HG03378 (cell line): ENCODE measurements around the gene SLC44A3.

ENCODE experiments used
- ATAC-seq: cut with Tn5 transposase; IDR thresholded peaks from one replicate; pipeline ENCODE4 v1.9.1; 2021; ENCODE audit warnings: mild to moderate bottlenecking, moderate library complexity; ENCODE audit not compliant: unreplicated experiment

The SLC44A3 gene

GRCh38 chr1:94903280-94904009 lies 83.3 kb downstream of the SLC44A3 start:
- no peak for ATAC-seq

GRCh38 chr1:94905207-94905606 lies 85.0 kb downstream of the SLC44A3 start:
- ATAC-seq = no peak

- ATAC-seq = no peak
Measured at GRCh38 chr1:94906382-94906781, 86.2 kb downstream of the SLC44A3 start.

- ATAC-seq = no peak
Measured at GRCh38 chr1:94907136-94907535, 87.0 kb downstream of the SLC44A3 start.

GRCh38 chr1:94908190-94908589 lies 88.0 kb downstream of the SLC44A3 start:
- no peak for ATAC-seq

- ATAC-seq = no peak
Measured at GRCh38 chr1:94908965-94909364, 88.8 kb downstream of the SLC44A3 start.

GRCh38 chr1:94909486-94909885 lies 89.3 kb downstream of the SLC44A3 start:
- no peak for ATAC-seq

- ATAC-seq = no peak
Measured at GRCh38 chr1:94912263-94913184, 92.4 kb downstream of the SLC44A3 start.

GRCh38 chr1:94917251-94917650 lies 97.1 kb downstream of the SLC44A3 start:
- ATAC-seq = no peak

GRCh38 chr1:94919241-94920030 lies 99.3 kb downstream of the SLC44A3 start:
- no peak for ATAC-seq

- no peak for ATAC-seq
Measured at GRCh38 chr1:94920061-94920460, 99.9 kb downstream of the SLC44A3 start.

- ATAC-seq = no peak
Measured at GRCh38 chr1:94921977-94922376, 101.8 kb downstream of the SLC44A3 start.

GRCh38 chr1:94922761-94923331 lies 102.7 kb downstream of the SLC44A3 start:
- no peak for ATAC-seq

- no peak for ATAC-seq
Measured at GRCh38 chr1:94925004-94925403, 104.8 kb downstream of the SLC44A3 start.

- peak; percentile 51 for ATAC-seq
Measured at GRCh38 chr1:94925561-94926125, 105.5 kb downstream of the SLC44A3 start.

- ATAC-seq = peak; percentile 18
Measured at GRCh38 chr1:94926126-94926914, 106.2 kb downstream of the SLC44A3 start.

- peak; percentile 58 for ATAC-seq
Measured at GRCh38 chr1:94926915-94927404, 106.8 kb downstream of the SLC44A3 start, which contains the start of gene CNN3. Gene CNN3, minus strand, starts transcription at chr1:94927110. Its CDS starts 216 bp downstream, at chr1:94926894.

GRCh38 chr1:94927405-94928175 lies 107.4 kb downstream of the SLC44A3 start:
- no peak for ATAC-seq
